SK-N-SH (cell line): Measurements from ENCODE around the gene MYO1E. TPM values are rescaled to one million over a fixed set of nuclear protein-coding genes. Genes with fewer than 3 reads are reported as not detected.

Experiments
- CTCF ChIA-PET: fragments of 300-600, 350-600 bp; formaldehyde crosslinking; extraction: SDS; loops from one replicate; lab custom pipeline; 2021; lab: Yijun Ruan, JAX
- POLR2A ChIA-PET: fragments of 350-600 bp; sonication (Branson Sonifier 250); formaldehyde crosslinking; extraction: SDS; loops from one replicate; lab custom pipeline; 2020; ENCODE audit warnings: antibody characterized with exemption, inconsistent platforms; lab: Yijun Ruan, JAX
- DNase-seq: peaks from one replicate; pipeline ENCODE4 v3.0.0; 2012
- H2AFZ ChIP-seq: fragments of 200-600 bp; sonication (generic); 2 replicates; pipeline ENCODE4 v1.8.1; 2016; ENCODE audit warnings: antibody characterized with exemption, mild to moderate bottlenecking, low read depth
- H3F3A ChIP-seq: fragments of 200-600 bp; sonication (generic); replicated peaks from 2 replicates; pipeline ENCODE3; 2016; ENCODE audit warnings: antibody characterized with exemption, mild to moderate bottlenecking; ENCODE audit not compliant: insufficient read depth
- H3K27ac ChIP-seq, 2 experiments: fragments of 200-500 bp in 1 of 2; fragments of 200-600 bp in 1 of 2; sonication (Bioruptor generic) in 1 of 2; sonication (generic), shearing (Covaris generic) in 1 of 2; 2 replicates each; pipeline versions ENCODE4 v1.5.1 to v1.6.1; 2014 to 2016; ENCODE audit warnings: low read depth in 2 of 2, inconsistent platforms in 1 of 2, low read length in 1 of 2, mild to moderate bottlenecking in 1 of 2, mixed read lengths in 1 of 2
- H3K27me3 ChIP-seq: fragments of 200-600 bp; sonication (generic), shearing (Covaris generic); 2 replicates; pipeline ENCODE4 v1.6.1; 2016; ENCODE audit warnings: mixed run types; ENCODE audit not compliant: insufficient read depth
- H3K36me3 ChIP-seq, 2 experiments: fragments of 200-500 bp in 1 of 2; fragments of 200-600 bp in 1 of 2; sonication (Bioruptor generic) in 1 of 2; sonication (generic) in 1 of 2; replicated peaks in 1 of 2; 2 replicates each; pipeline versions ENCODE3 to v1.5.1; 2014 to 2016; ENCODE audit warnings: low read length in 1 of 2, mild to moderate bottlenecking in 1 of 2; ENCODE audit not compliant: insufficient read depth in 2 of 2, control insufficient read depth in 1 of 2
- H3K4me1 ChIP-seq, 2 experiments: fragments of 200-500 bp in 1 of 2; fragments of 200-600 bp in 1 of 2; sonication (Bioruptor generic) in 1 of 2; sonication (generic), shearing (Covaris generic) in 1 of 2; 2 replicates each; pipeline versions ENCODE4 v1.5.1 to v1.6.1; 2014 to 2016; ENCODE audit warnings: low read depth in 1 of 2, low read length in 1 of 2, mixed run types in 1 of 2; ENCODE audit not compliant: insufficient read depth in 2 of 2, control insufficient read depth in 1 of 2
- H3K4me2 ChIP-seq: fragments of 200-600 bp; sonication (generic), shearing (Covaris generic); 2 replicates; pipeline ENCODE4 v1.6.1; 2017; ENCODE audit warnings: mixed run types
- H3K4me3 ChIP-seq, 2 experiments: fragments of 200-500 bp in 1 of 2; fragments of 200-600 bp in 1 of 2; sonication (Bioruptor generic) in 1 of 2; sonication (generic), shearing (Covaris generic) in 1 of 2; 2 replicates each; pipeline versions ENCODE4 v1.5.1 to v1.8.1; 2014 to 2016; ENCODE audit warnings: low read depth in 2 of 2, inconsistent platforms in 1 of 2, low read length in 1 of 2, mild to moderate bottlenecking in 1 of 2, mixed read lengths in 1 of 2, moderate library complexity in 1 of 2
- H3K79me2 ChIP-seq: fragments of 200-600 bp; sonication (generic); 2 replicates; pipeline ENCODE4 v1.8.1; 2017; ENCODE audit warnings: mild to moderate bottlenecking; ENCODE audit not compliant: insufficient read depth
- H3K9ac ChIP-seq: fragments of 200-600 bp; sonication (generic); 2 replicates; pipeline ENCODE4 v1.6.1; 2017; ENCODE audit warnings: mixed run types
- H3K9me2 ChIP-seq: fragments of 200-600 bp; sonication (generic); 2 replicates; pipeline ENCODE4 v1.6.1; 2017; ENCODE audit warnings: mixed run types
- H3K9me3 ChIP-seq: fragments of 200-600 bp; sonication (generic); 2 replicates; pipeline ENCODE4 v1.6.1; 2017; ENCODE audit warnings: mixed run types, mild to moderate bottlenecking, moderate library complexity
- H4K20me1 ChIP-seq: fragments of 200-600 bp; sonication (generic); 2 replicates; pipeline ENCODE4 v1.6.1; 2017; ENCODE audit warnings: mild to moderate bottlenecking, mixed run types; ENCODE audit not compliant: insufficient read depth
- CHD2 ChIP-seq: fragments of 150-350 bp; IDR thresholded peaks from 2 replicates; pipeline ENCODE4 v1.6.1; 2018; ENCODE audit warnings: low read length; ENCODE audit not compliant: partially characterized antibody
- CTCF ChIP-seq: fragments of 200-600 bp; sonication (generic); IDR thresholded peaks from 2 replicates; pipeline ENCODE4 v1.6.1; 2017; ENCODE audit warnings: antibody characterized with exemption, mild to moderate bottlenecking, moderate library complexity
- ELF1 ChIP-seq: IDR thresholded peaks from 2 replicates; pipeline ENCODE4 v1.4.0; 2012
- EP300 ChIP-seq, 2 experiments: IDR thresholded peaks; 2 replicates each; pipeline versions ENCODE4 v1.4.0 to v1.6.1; 2012; ENCODE audit warnings: borderline replicate concordance in 1 of 2, low read depth in 1 of 2, low read length in 1 of 2
- FOSL2 ChIP-seq: IDR thresholded peaks from 2 replicates; pipeline ENCODE4 v1.4.0; 2012; ENCODE audit warnings: low read depth, mild to moderate bottlenecking, moderate library complexity, borderline replicate concordance
- FOXJ3 ChIP-seq: sonication (generic); formaldehyde crosslinking; IDR thresholded peaks from 2 replicates; pipeline ENCODE4 v1.5.1; 2020; ENCODE audit warnings: mild to moderate bottlenecking, missing genetic modification reagents
- FOXM1 ChIP-seq: IDR thresholded peaks from 2 replicates; pipeline ENCODE4 v1.4.0; 2012; ENCODE audit warnings: low read depth, mild to moderate bottlenecking
- IRF3 ChIP-seq: fragments of 150-350 bp; IDR thresholded peaks from 2 replicates; pipeline ENCODE4 v1.6.1; 2016; ENCODE audit warnings: mild to moderate bottlenecking, low read depth, low read length
- JUND ChIP-seq: IDR thresholded peaks from 2 replicates; pipeline ENCODE4 v1.4.0; 2012
- MAX ChIP-seq: IDR thresholded peaks from 2 replicates; pipeline ENCODE4 v1.4.0; 2012; ENCODE audit warnings: low read depth
- MXI1 ChIP-seq: IDR thresholded peaks from 2 replicates; pipeline ENCODE4 v1.6.1; 2012; ENCODE audit warnings: mild to moderate bottlenecking, low read depth, low read length, improper control_type of control experiment
- PBX3 ChIP-seq: IDR thresholded peaks from 2 replicates; pipeline ENCODE4; 2012
- RAD21 ChIP-seq: IDR thresholded peaks from 2 replicates; pipeline ENCODE4 v1.6.1; 2012; ENCODE audit warnings: mild to moderate bottlenecking, low read length
- RCOR1 ChIP-seq: fragments of 150-350 bp; IDR thresholded peaks from 2 replicates; pipeline ENCODE4 v1.6.1; 2017; ENCODE audit warnings: antibody characterized with exemption, low read length
- RFX5 ChIP-seq: IDR thresholded peaks from 2 replicates; pipeline ENCODE4 v1.6.1; 2012; ENCODE audit warnings: mild to moderate bottlenecking, improper control_type of control experiment, low read length
- SMC3 ChIP-seq: IDR thresholded peaks from 2 replicates; pipeline ENCODE4 v1.6.1; 2012; ENCODE audit warnings: low read depth, low read length, improper control_type of control experiment
- TAF1 ChIP-seq: IDR thresholded peaks from 2 replicates; pipeline ENCODE4 v1.6.1; 2012; ENCODE audit warnings: low read depth, mild to moderate bottlenecking, low read length, moderate library complexity, borderline replicate concordance
- USF1 ChIP-seq: IDR thresholded peaks from 2 replicates; pipeline ENCODE4 v1.4.0; 2012; ENCODE audit warnings: low read depth, borderline replicate concordance
- ZBTB33 ChIP-seq: IDR thresholded peaks from 2 replicates; pipeline ENCODE4 v1.4.0; 2012; ENCODE audit warnings: low read depth, borderline replicate concordance
- WGBS: methylation state at CpG from one replicate; pipeline ENCODE4 v1.1.6; 2017; ENCODE audit warnings: low lambda C conversion rate; 5-methylcytosine and 5-hydroxymethylcytosine counted together
- polyA plus RNA-seq, 3 experiments: library from polyadenylated mRNA; depleted of rRNA; stranded (reverse); fragments of >200 nt; gene quantifications; 2 replicates each; pipeline ENCODE4 v1.2.3, GENCODE V29; 2012

The MYO1E gene
- polyA plus RNA-seq, 1 of the 3 experiments (the other 2 are of a cell fraction) = 9.7 TPM

- H3K27ac ChIP-seq = no peak overlapping the region
- no peaks in the 10 kb centered on the region for H3K9me3 ChIP-seq
- H4K20me1 ChIP-seq = no peaks in the 10 kb centered on the region
- H3K4me1 ChIP-seq = no peaks in the 10 kb centered on the region
- H3K79me2 ChIP-seq = no peaks in the 10 kb centered on the region
- no peak overlapping the region for H3K4me3 ChIP-seq
- H3K27me3 ChIP-seq = no peaks in the 10 kb centered on the region
- CTCF ChIA-PET = interaction anchor here (1.1 to 1.4 kb wide), 2 partner anchors 10 to 236 kb away, joined by 3 to 5 read pairs; no protein-coding TSS in a partner anchor
- 72% methylated on average over 4 of the region's 4 CpGs for WGBS
- H3F3A ChIP-seq = no peaks in the 10 kb centered on the region
- no peak overlapping the region for H2AFZ ChIP-seq
- no peak for TF ChIP-seq CTCF
- TF ChIP-seq ZBTB33 = no peak
- no peak for TF ChIP-seq CHD2
- no peak for TF ChIP-seq RCOR1
- no peak for TF ChIP-seq FOXM1
- no peak for TF ChIP-seq JUND
- TF ChIP-seq MXI1 = no peak
- no peak overlapping the region for H3K9ac ChIP-seq
- no peaks in the 10 kb centered on the region for H3K9me2 ChIP-seq
- no peak overlapping the region for H3K4me2 ChIP-seq
- POLR2A ChIA-PET = no interaction called here
- DNase-seq = no peak
- peaks cover 0 to 3% of the 10 kb centered on the region in 2 experiments for H3K36me3 ChIP-seq
Measured at GRCh38 chr15:59257140-59257539, 115.5 kb downstream of the MYO1E start.

GRCh38 chr15:59256482-59256881 is 116.2 kb downstream of the MYO1E start:
- Histone ChIP-seq H3K79me2 (no peaks in the 10 kb centered on the region), H3K9me3 (no peaks in the 10 kb centered on the region), H3K4me2 (no peak overlapping the region), H3K9me2 (no peaks in the 10 kb centered on the region), H4K20me1 (no peaks in the 10 kb centered on the region), H2AFZ (no peak overlapping the region), H3K27me3 (no peaks in the 10 kb centered on the region), H3K36me3 (peaks cover 0 to 3% of the 10 kb centered on the region in 2 experiments), H3K4me1 (no peaks in the 10 kb centered on the region), H3K9ac (no peak overlapping the region), H3K27ac (no peak overlapping the region), H3K4me3 (no peak overlapping the region), H3F3A (no peaks in the 10 kb centered on the region)
- CTCF ChIA-PET = interaction anchor here (1.1 to 1.4 kb wide), 3 partner anchors 9 to 236 kb away, joined by 3 to 5 read pairs (median 3); no protein-coding TSS in a partner anchor
- WGBS = 68% methylated on average over 8 of the region's 8 CpGs
- DNase-seq = no peak
- POLR2A ChIA-PET = no interaction called here
- TF ChIP-seq PBX3 (no peak), RFX5 (no peak), IRF3 (no peak), SMC3 (no peak), USF1 (no peak), EP300 (IDR thresholded peaks at IDR 0.05; ENCODE audit: borderline replicate concordance in 1 of 2, low read depth in 1 of 2, low read length in 1 of 2) (no peak), RAD21 (no peak), JUND (no peak), FOSL2 (no peak), FOXJ3 (no peak), ZBTB33 (no peak), MAX (no peak), ELF1 (no peak), TAF1 (no peak)
